HG03575 (cell line): ENCODE results near the gene ZNF236.
"Not testable (repeated sequence)": the region's sequence is repeated elsewhere in the genome, so short reads cannot be mapped to it uniquely, and the experiment has no call there.

Source experiments
- ATAC-seq: cut with Tn5 transposase; IDR thresholded peaks from one replicate; pipeline ENCODE4 v1.9.1; 2021; ENCODE audit not compliant: unreplicated experiment, insufficient number of reproducible peaks, low FRiP score; ENCODE audit errors: extremely low read depth

ZNF236 gene

DNA sequence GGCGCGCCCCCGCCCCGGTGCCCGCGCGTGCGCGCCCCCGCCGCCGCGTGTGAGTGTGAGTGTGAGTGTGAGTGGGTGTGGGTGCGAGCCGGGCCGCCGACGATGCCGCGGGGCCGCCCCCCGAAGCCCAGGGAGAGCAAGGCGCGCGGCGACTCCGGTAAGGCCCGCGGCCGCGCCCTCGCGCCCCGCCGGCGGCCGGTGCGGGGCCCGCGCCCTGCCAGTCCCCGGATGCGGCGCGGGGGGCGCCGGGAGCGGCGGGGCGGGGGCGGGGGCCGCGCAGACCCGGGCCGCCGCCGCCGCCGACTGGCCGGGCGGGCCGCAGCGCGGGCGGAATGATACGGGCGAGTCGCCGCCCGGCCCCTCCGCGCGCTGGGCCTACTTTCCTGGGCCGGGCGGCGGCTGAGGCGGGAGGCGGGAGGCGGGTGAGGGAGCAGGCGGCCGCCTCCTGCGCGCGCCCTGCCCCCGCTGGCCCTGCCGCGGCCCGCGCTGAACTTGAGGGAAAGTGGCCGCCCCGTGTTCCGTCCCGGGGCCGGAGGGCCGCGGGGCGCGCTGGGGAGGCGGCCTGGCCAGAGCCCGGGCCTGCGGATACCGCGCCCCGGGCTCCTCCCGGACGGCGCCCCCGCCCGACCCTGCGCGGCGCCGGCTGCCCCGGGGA is at the start of gene ZNF236:
Gene ZNF236 (plus strand): TSS at position 52 of the 655 bp plus-strand sequence. CDS start 51 bp downstream, at position 103.
- ATAC-seq, result no peak

GRCh38 chr18:76772665-76773064 is 49.7 kb upstream of the ZNF236 start:
- ATAC-seq, result no peak

DNA sequence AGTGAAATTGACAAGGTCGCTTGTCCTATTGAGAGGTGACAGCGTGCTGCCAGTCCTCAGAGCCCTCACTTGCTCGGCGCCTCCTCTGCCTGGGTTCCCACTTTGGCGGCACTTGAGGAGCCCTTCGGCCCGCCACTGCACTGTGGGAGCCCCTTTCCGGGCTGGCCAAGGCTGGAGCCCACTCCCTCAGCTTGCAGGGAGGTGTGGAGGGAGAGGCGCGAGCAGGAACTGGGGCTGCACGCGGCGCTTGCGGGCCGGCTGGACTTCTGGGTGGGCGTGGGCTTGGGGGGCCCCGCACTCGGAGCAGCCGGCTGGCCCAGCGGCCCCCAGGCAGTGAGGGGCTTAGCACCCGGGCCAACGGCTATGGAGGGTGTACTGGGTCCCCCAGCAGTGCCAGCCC is 45.3 kb upstream of the ZNF236 start:
- not testable (repeated sequence) for ATAC-seq

- ATAC-seq, result no peak
These were observed 38.4 kb upstream of the ZNF236 start for GRCh38 chr18:76783786-76784484.

GRCh38 chr18:76785872-76786271 is 36.5 kb upstream of the ZNF236 start:
- ATAC-seq, result no peak

DNA sequence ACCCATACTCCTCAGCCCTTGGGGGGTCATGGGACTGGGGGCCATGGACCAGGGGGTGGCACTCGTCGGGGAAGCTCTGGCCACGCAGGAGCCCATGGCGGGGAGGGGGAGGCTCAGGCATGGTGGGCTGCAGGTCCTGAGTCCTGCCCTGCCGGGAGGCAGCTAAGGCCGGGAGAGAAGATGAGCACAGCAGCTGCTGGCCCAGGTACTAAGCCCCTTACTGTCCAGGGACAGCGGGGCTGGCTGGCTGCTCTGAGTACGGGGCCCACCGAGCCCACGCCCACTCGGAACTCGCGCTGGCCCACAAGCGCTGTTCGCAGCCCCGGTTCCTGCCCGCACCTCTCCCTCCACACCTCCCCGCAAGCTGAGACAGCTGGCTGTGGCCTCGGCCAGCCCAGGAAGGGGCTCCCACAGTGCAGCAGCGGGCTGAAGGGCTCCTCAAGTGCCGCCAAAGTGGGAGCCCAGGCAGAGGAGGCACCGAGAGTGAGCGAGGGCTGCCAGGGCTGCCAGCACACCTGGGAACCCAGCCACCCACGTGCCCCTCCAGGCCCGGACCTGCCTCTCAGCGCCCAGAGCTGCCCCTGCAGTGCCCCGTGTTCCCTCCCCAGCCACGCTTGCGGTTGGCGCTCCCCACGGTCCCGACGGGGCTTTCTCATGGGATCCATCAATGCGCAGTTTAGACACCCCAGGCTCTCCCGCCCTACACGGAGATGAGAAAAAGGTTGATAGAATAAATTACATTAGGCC is 33.6 kb upstream of the ZNF236 start:
- ATAC-seq, result no peak

- ATAC-seq, result no peak
These were observed 31.3 kb upstream of the ZNF236 start for GRCh38 chr18:76791106-76791505.

DNA sequence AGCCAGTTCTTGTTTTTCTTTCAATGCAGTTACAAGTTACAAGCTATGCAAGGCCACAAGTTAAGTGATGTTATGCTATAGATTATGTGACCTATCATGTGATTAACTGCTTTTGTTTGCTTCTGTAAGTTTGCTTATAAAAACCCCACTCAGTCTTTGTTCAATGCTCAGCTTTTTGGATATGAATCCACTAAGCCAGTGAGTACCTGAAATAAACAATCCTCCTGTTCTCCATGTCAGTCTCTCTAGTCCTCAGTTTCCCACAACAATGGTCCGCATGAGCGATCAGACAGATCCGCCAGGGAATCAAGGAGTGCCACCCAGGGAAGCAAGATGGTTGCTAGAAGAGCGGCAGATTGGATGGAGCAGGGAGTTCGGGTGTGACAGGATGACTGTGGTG is 30.7 kb upstream of the ZNF236 start:
- no peak for ATAC-seq

DNA sequence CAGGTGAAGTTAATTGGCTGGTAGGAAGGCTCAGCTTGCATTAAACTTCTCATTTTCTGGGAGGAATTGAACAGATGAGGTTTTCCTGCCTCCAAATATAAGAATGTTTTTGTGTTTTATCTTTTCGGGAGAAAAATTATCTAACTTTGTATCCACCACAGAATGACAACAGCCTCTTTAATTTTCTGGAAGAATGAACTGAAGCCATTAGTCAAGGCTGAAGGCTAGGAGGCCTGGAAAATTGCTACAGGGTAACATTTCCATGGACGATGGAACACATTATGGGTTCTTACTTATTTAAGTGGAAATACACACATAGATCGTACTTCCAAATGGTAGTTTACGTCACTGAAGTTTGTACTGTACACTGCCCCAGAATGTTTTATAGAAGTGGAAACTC is 28.0 kb upstream of the ZNF236 start:
- ATAC-seq, result no peak

- no peak for ATAC-seq
These were observed 20.5 kb upstream of the ZNF236 start for GRCh38 chr18:76801567-76802505.

DNA sequence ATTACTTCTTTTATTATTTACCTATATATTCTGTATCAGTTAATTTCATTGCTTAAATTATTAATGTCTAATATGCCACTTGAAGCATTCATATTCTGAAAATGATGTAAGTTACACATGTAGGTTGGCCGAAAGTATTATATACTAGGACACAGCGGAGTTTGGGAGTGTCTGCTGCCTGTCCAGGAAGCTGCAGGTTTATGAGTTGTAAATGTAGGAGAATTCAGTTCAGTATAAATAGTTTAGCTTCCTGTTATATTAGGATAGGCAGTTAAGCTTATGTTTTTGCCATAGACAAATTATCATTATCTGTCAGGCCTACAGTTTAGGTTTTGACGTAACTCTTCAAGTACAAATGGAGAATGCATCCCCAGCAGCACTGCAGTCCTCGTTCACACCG is 18.9 kb upstream of the ZNF236 start:
- no peak for ATAC-seq

DNA sequence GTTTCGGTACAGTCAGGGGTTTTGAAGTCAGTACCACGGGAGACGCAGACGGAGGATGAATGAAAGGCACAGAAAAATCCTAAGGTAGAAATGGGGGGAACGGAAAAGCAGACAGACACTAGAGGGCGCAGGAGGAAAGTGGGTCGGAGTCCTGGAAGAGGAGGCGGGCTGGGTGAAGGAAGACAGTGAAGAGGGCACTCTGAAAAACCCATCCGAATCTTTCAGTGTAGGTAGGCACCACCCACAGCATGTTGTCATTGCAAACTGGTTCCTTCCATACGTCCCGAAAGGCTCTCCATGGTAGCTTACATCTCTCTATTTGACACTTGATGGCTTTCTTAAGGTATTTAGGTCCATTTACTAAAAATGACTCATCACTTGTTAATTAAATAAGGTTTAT is 18.5 kb upstream of the ZNF236 start:
- peak; percentile 66 for ATAC-seq

GRCh38 chr18:76805221-76805620 is 17.1 kb upstream of the ZNF236 start:
- ATAC-seq, result no peak

DNA sequence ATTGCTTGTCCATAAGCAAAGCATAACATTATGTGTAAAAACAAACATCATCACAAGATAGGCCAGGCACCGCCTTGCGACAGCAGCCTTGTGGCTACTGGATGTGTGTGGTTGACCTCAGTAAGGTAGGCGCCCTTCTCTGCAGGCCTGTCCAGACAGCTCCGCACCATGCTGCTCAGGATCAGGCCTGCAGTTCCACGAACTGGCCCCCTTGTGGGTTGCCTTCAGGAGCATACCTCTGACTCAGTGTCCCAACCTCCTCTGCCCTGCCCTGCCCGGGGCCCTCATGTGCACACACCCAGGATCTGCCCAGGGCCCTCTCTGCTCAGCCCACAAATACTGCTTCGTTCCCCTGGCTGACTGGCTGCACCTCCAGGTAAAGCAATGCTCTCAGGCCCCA is 16.1 kb upstream of the ZNF236 start:
- no peak for ATAC-seq

- no peak for ATAC-seq
These were observed 13.8 kb upstream of the ZNF236 start for GRCh38 chr18:76808561-76808960.

DNA sequence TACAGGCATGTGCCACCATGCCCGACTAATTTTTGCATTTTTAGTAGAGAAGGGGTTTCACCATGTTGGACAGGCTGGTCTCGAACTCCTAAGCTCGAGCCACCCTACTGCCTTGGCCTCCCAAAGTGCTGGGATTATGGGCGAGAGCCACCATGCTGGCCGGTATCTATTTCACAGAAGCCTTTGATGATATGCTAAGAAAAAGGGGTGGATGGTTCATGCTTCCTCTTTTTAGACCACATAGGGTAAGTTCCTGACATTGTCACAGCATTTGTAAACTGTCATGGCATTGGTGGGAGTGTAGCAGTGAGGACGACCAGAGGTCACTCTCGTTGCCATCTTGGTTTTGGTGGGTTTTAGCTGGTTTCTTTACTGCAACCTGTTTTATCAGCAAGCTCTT is 10.8 kb upstream of the ZNF236 start:
- not testable (repeated sequence) for ATAC-seq

DNA sequence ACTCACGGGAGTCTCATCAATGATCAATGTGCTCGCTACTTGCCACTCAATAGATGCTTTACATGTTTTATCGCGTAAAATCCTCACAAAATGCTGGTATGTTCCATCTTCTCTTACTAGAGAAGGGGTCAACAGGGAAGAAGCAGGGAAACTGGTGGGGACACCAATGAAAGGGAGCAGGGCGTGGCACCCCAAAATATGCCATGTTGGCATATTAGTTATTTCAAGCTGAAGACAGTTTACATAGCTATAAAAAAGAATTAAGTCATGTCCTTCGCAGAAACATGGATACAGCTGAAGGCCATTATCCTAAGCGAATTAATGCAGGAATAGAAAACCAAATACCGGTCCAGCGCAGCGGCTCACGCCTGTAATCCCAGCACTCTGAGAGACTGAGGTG is 8.1 kb upstream of the ZNF236 start:
- ATAC-seq, result no peak

- ATAC-seq, result no peak
These were observed 6.2 kb upstream of the ZNF236 start for GRCh38 chr18:76816127-76816526.
